Naive thymus-derived CD4-positive, alpha-beta T cell (primary cell): ENCODE results near the gene SELENOO. TPM values are rescaled to one million over a fixed set of nuclear protein-coding genes. Genes with fewer than 3 reads are reported as not detected.

Experiments used
- ATAC-seq: fragments of 150-1000 bp; cut with Tn5 transposase; 2 replicates; pipeline ENCODE4 v1.10.0; 2021; ENCODE audit warnings: mild to moderate bottlenecking, moderate library complexity
- CTCF ChIA-PET: fragments of 350-600 bp; sonication (Branson Sonifier 250); formaldehyde crosslinking; loops from one replicate; lab custom pipeline; 2021; ENCODE audit warnings: antibody characterized with exemption; lab: Charles Lee
- POLR2A ChIA-PET: fragments of 350-600 bp; sonication (Branson Sonifier 250); formaldehyde crosslinking; loops from one replicate; lab custom pipeline; 2021; ENCODE audit warnings: antibody characterized with exemption, inconsistent platforms; lab: Charles Lee
- DNase-seq, 9 donors: peaks; one replicate each; pipeline versions ENCODE4 v3.0.0 to v3.0.0-alpha.2; 2020 to 2022; ENCODE audit warnings: mixed read lengths in 1 of 9
- H3K27ac ChIP-seq: one replicate; pipeline ENCODE4 v1.7.0; 2013; ENCODE audit warnings: mild to moderate bottlenecking, low read depth, low read length, moderate library complexity
- H3K27me3 ChIP-seq, 2 donors: one replicate each; pipeline ENCODE4 v1.7.0; 2013; ENCODE audit warnings: low read length in 2 of 2, mild to moderate bottlenecking in 2 of 2, moderate library complexity in 2 of 2; ENCODE audit not compliant: control insufficient read depth in 2 of 2, insufficient read depth in 2 of 2
- H3K36me3 ChIP-seq, 3 experiments: 1 replicate in 2 of 3; 2 replicates in 1 of 3; pipeline ENCODE4 v1.7.0; 2013; ENCODE audit warnings: low read length in 3 of 3, mild to moderate bottlenecking in 3 of 3, moderate library complexity in 1 of 3; ENCODE audit not compliant: insufficient read depth in 3 of 3, control insufficient read depth in 2 of 3
- H3K4me1 ChIP-seq, 2 donors: one replicate each; pipeline ENCODE4 v1.7.0; 2013; ENCODE audit warnings: low read length in 2 of 2, mild to moderate bottlenecking in 2 of 2, moderate library complexity in 1 of 2; ENCODE audit not compliant: control insufficient read depth in 2 of 2, insufficient read depth in 2 of 2
- H3K4me3 ChIP-seq: 2 replicates; pipeline ENCODE4 v1.7.0; 2013; ENCODE audit warnings: mild to moderate bottlenecking, low read length
- H3K9me3 ChIP-seq, 3 experiments: 1 replicate in 2 of 3; 2 replicates in 1 of 3; pipeline ENCODE4 v1.7.0; 2013; ENCODE audit warnings: low read length in 3 of 3; ENCODE audit not compliant: control insufficient read depth in 2 of 3
- H3K27ac Mint-ChIP-seq, 9 donors: one replicate each; pipeline ENCODE4 v1.8.0; 2020 to 2022; ENCODE audit warnings: mixed read lengths in 9 of 9, mild to moderate bottlenecking in 8 of 9, moderate library complexity in 5 of 9, inconsistent platforms in 2 of 9
- H3K27me3 Mint-ChIP-seq, 5 donors: one replicate each; pipeline ENCODE4 v1.8.0; 2021 to 2022; ENCODE audit warnings: mixed read lengths in 5 of 5, mild to moderate bottlenecking in 1 of 5
- H3K36me3 Mint-ChIP-seq, 5 donors: one replicate each; pipeline ENCODE4 v1.8.0; 2020 to 2022; ENCODE audit warnings: mixed read lengths in 5 of 5, mild to moderate bottlenecking in 3 of 5, inconsistent platforms in 1 of 5
- H3K4me1 Mint-ChIP-seq, 7 donors: one replicate each; pipeline ENCODE4 v1.8.0; 2020 to 2022; ENCODE audit warnings: mixed read lengths in 7 of 7, mild to moderate bottlenecking in 3 of 7, inconsistent platforms in 1 of 7
- H3K4me3 Mint-ChIP-seq, 10 donors: one replicate each; pipeline ENCODE4 v1.8.0; 2020 to 2022; ENCODE audit warnings: mild to moderate bottlenecking in 10 of 10, mixed read lengths in 10 of 10, moderate library complexity in 6 of 10, inconsistent platforms in 2 of 10
- H3K9me3 Mint-ChIP-seq, 11 donors: one replicate each; pipeline ENCODE4 v1.8.0; 2020 to 2022; ENCODE audit warnings: mixed read lengths in 11 of 11, mild to moderate bottlenecking in 4 of 11, inconsistent platforms in 1 of 11, moderate library complexity in 1 of 11
- intact Hi-C, 2 donors: fragments of 100-400 bp; cut with micrococcal nuclease; formaldehyde crosslinking; loops; one replicate each; pipeline ENCODE4 v1.15.1; 2023
- polyA plus RNA-seq, 2 donors: library from polyadenylated mRNA; unstranded; fragments of 300-500 nt; fragmentation: Illumina TruSeq; gene quantifications; one replicate each; pipeline ENCODE4 v1.2.3, GENCODE V29; 2021
- total RNA-seq, 6 experiments: library from RNA in 5 of 6; stranded (reverse) in 5 of 6; gene quantifications; 1 replicate in 5 of 6; 2 replicates in 1 of 6; pipeline ENCODE4 v1.2.3 and lab custom pipeline; 2021 to 2026

Gene SELENOO
- total and polyA plus RNA-seq, 7 experiments from 2014 or later, result 3.4 to 36.6 (median 30.6) TPM

- CTCF ChIA-PET, result interaction anchor here (1.1 to 3.1 kb wide), 2 partner anchors 41 to 53 kb away, joined by 3 to 14 read pairs; no protein-coding TSS in a partner anchor
- Histone ChIP-seq H3K9me3 (no peaks in the 10 kb centered on the region), H3K4me3 (peak overlapping the region; percentile 56), H3K4me1 (peaks cover 46 to 52% of the 10 kb centered on the region in 2 donors), H3K27me3 (no peaks in the 10 kb centered on the region), H3K27ac (peak overlapping the region; percentile 98), H3K36me3 (peaks cover 0 to 10% (median under 1%) of the 10 kb centered on the region in 3 experiments)
- peaks cover 25 to 58% (median 39%) of the 10 kb centered on the region in 7 donors for H3K4me1 Mint-ChIP-seq
- H3K9me3 Mint-ChIP-seq, result no peaks in the 10 kb centered on the region
- H3K27ac Mint-ChIP-seq, result peak overlapping the region; percentile 94 to 100 (median 99)
- H3K36me3 Mint-ChIP-seq, result peaks cover 0 to 12% (median 0%) of the 10 kb centered on the region in 5 donors
- intact Hi-C loops, result no loop called here
- POLR2A ChIA-PET, result interaction anchor here (1.1 to 3.3 kb wide), 8 partner anchors 12 to 438 kb away, joined by 3 to 20 read pairs (median 6); partner anchors contain the start of gene ARSA
- H3K27me3 Mint-ChIP-seq, result peaks cover 0 to 4% (median 0%) of the 10 kb centered on the region in 5 donors
- DNase-seq (no peak), ATAC-seq (no peak)
- H3K4me3 Mint-ChIP-seq, result peak overlapping the region; percentile 49 to 96 (median 92)
Measured at GRCh38 chr22:50189184-50189848, 11.5 kb upstream of the SELENOO start.

- Mint-ChIP-seq H3K36me3 (peaks cover 0 to 12% (median 0%) of the 10 kb centered on the region in 5 donors), H3K4me3 (peak overlapping the region; percentile 90 to 96 (median 92)), H3K27me3 (peaks cover 0 to 2% (median 0%) of the 10 kb centered on the region in 5 donors), H3K9me3 (no peaks in the 10 kb centered on the region), H3K27ac (peak overlapping the region; percentile 94 to 100 (median 99)), H3K4me1 (peaks cover 25 to 54% (median 36%) of the 10 kb centered on the region in 7 donors)
- Histone ChIP-seq H3K27me3 (no peaks in the 10 kb centered on the region), H3K36me3 (peaks cover 0 to 15% (median 3%) of the 10 kb centered on the region in 3 experiments), H3K4me1 (peaks cover 46 to 52% of the 10 kb centered on the region in 2 donors), H3K27ac (peak overlapping the region; percentile 98), H3K4me3 (peak overlapping the region; percentile 56), H3K9me3 (no peaks in the 10 kb centered on the region)
- intact Hi-C loops, result loop anchor here (1.0 to 10.0 kb wide), 13 partner anchors 10 to 431 kb away; partner anchors contain the start of genes ALG12 (in 1 of the 2), CRELD2 (in 1 of the 2), NCAPH2 (in 1 of the 2) and PANX2 (in 1 of the 2)
- no peak for DNase-seq
- POLR2A ChIA-PET, result interaction anchor here (1.1 to 3.3 kb wide), 10 partner anchors 10 to 438 kb away, joined by 3 to 20 read pairs (median 6); partner anchors contain the start of gene ARSA
- CTCF ChIA-PET, result interaction anchor here (1.1 to 3.1 kb wide), 2 partner anchors 41 to 53 kb away, joined by 3 to 14 read pairs; no protein-coding TSS in a partner anchor
- no peak for ATAC-seq
Measured at GRCh38 chr22:50189849-50190181, 11.0 kb upstream of the SELENOO start.

DNA sequence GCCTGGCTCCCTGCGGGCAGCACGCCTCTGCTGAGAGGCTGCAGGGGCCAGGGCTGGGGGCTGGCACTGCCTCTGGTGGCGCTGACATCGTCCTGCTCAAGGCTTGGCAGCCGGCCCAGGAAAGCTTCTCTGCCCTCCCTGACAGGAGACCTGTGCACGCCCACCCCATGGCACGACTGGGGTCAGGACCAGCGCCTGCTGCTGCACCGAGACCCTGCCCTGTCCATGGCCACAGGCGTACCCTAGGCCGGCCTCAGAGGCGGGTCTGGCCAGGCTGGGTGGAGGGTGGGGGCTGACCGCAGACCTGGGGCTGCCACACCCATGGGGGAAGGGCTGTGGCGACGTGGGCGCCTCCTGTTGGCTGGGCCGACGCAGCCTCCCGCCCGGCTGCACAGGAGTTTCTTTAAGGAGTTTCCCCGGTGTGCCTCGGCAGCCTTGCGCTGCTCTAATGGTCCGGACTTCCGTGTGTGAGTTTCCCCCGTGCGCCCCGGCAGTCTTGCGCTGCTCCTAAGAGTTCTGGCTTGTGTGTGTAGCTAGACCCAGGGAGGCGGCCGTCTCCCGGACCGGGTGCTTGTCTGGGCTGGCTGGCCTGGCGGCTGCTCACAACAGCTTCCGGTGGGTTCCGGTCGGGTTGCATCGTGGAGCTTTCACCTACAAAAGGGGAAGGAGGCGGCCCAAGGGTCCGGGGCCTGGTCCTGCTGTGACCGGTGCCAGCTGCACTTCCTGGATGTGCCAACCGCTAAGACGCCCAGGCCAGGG lies 10.4 kb upstream of the SELENOO start:
- intact Hi-C loops, result loop anchor here (1.0 to 10.0 kb wide), 13 partner anchors 10 to 430 kb away; partner anchors contain the start of genes ALG12 (in 1 of the 2), CRELD2 (in 1 of the 2), NCAPH2 (in 1 of the 2) and PANX2 (in 1 of the 2)
- H3K36me3 ChIP-seq, result peaks cover 0 to 20% (median 3%) of the 10 kb centered on the region in 3 experiments
- CTCF ChIA-PET, result interaction anchor here (1.0 to 3.1 kb wide), 4 partner anchors 18 to 52 kb away, joined by 3 to 14 read pairs (median 4); no protein-coding TSS in a partner anchor
- Mint-ChIP-seq H3K36me3 (peaks cover 0 to 12% (median 0%) of the 10 kb centered on the region in 5 donors), H3K4me1 (peaks cover 25 to 53% (median 35%) of the 10 kb centered on the region in 7 donors), H3K27ac (peak overlapping the region; percentile 94 to 100 (median 99)), H3K9me3 (no peaks in the 10 kb centered on the region), H3K4me3 (peak overlapping the region; percentile 90 to 96 (median 92)), H3K27me3 (peaks cover 0 to 2% (median 0%) of the 10 kb centered on the region in 5 donors)
- POLR2A ChIA-PET, result interaction anchor here (0.6 to 3.3 kb wide), 18 partner anchors 10 to 437 kb away, joined by 3 to 20 read pairs (median 5); partner anchors contain the start of genes ARSA, HDAC10, LMF2 and NCAPH2
- peak; percentile 66 for ATAC-seq
- H3K4me1 ChIP-seq, result peaks cover 46 to 48% of the 10 kb centered on the region in 2 donors
- no peaks in the 10 kb centered on the region for H3K27me3 ChIP-seq
- no peaks in the 10 kb centered on the region for H3K9me3 ChIP-seq
- H3K27ac ChIP-seq, result peak overlapping the region; percentile 98
- peak; percentile 73 to 88 (median 84) for DNase-seq
- peak overlapping the region; percentile 56 for H3K4me3 ChIP-seq

DNA sequence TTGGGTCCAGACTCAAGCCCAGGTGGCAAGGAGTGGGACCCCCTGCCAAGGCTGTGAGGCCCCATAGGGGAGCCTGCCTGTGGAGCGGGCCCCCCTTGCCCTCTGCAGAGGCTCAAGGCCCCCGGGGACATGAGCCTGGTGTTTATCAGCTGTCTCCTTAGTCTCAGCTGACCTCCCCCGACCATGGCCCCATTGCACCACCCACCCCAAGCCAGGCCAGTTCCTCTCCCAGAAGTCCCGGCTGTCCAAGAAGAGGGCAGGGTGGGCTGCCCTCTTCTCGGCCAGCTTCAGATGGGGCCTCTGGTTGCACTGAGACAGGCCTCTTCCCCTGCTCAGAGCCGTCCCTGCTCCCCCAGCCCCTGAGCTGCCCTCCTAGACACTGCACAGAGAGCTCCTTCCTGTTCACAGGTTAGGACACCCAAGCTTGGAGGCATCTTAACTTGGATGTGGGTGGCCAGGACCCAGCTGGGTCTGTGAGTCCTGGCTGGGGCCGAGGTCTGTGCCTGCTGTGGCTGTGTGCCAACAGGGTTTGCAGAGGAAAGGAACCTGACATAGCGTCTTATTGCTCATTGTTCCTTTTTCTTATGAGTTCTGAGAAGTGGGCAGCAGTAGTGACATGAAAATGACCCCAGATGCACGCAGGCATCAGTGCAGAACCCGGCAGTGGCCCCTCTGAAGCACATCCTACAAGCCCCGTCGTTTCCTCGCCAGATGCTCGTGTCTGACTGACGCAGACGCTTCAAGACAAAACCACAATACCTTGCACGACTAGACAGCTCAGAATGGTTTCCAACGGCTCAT lies 9.7 kb upstream of the SELENOO start:
- peaks cover 25 to 51% (median 33%) of the 10 kb centered on the region in 7 donors for H3K4me1 Mint-ChIP-seq
- H3K9me3 ChIP-seq, result no peaks in the 10 kb centered on the region
- intact Hi-C loops, result loop anchor here (1.0 to 10.0 kb wide), 13 partner anchors 9 to 430 kb away; partner anchors contain the start of genes ALG12 (in 1 of the 2), CRELD2 (in 1 of the 2), NCAPH2 (in 1 of the 2) and PANX2 (in 1 of the 2)
- H3K4me1 ChIP-seq, result peaks cover 46% of the 10 kb centered on the region in 2 donors
- H3K27me3 Mint-ChIP-seq, result no peaks in the 10 kb centered on the region
- H3K27me3 ChIP-seq, result no peaks in the 10 kb centered on the region
- H3K9me3 Mint-ChIP-seq, result no peaks in the 10 kb centered on the region
- ChIA-PET POLR2A (interaction anchor here (0.7 to 3.3 kb wide), 19 partner anchors 9 to 437 kb away, joined by 3 to 20 read pairs (median 5); partner anchors contain the start of genes ARSA, CHKB, HDAC10 and LMF2), CTCF (interaction anchor here (0.6 to 3.1 kb wide), 6 partner anchors 18 to 302 kb away, joined by 3 to 14 read pairs (median 4); no protein-coding TSS in a partner anchor)
- peak; percentile 74 for ATAC-seq
- peaks cover 0 to 12% (median 0%) of the 10 kb centered on the region in 5 donors for H3K36me3 Mint-ChIP-seq
- peak overlapping the region; percentile 98 for H3K27ac ChIP-seq
- DNase-seq, result peak in 7 of 9 donors; percentile 80 to 93 (median 90)
- peak overlapping the region; percentile 94 to 100 (median 99) for H3K27ac Mint-ChIP-seq
- H3K4me3 Mint-ChIP-seq, result peak overlapping the region; percentile 90 to 96 (median 92)
- H3K36me3 ChIP-seq, result peaks cover 0 to 27% (median 3%) of the 10 kb centered on the region in 3 experiments
- H3K4me3 ChIP-seq, result peak overlapping the region; percentile 56

GRCh38 chr22:50192436-50193204 lies 8.2 kb upstream of the SELENOO start:
- Histone ChIP-seq H3K9me3 (no peaks in the 10 kb centered on the region), H3K4me3 (peak overlapping the region; percentile 56), H3K27ac (peak overlapping the region; percentile 98), H3K27me3 (no peaks in the 10 kb centered on the region), H3K4me1 (peaks cover 35 to 37% of the 10 kb centered on the region in 2 donors), H3K36me3 (peaks cover 0 to 41% (median 3%) of the 10 kb centered on the region in 3 experiments)
- H3K4me3 Mint-ChIP-seq, result peak overlapping the region; percentile 90 to 96 (median 92)
- H3K36me3 Mint-ChIP-seq, result peaks cover 0 to 10% (median 0%) of the 10 kb centered on the region in 5 donors
- POLR2A ChIA-PET, result interaction anchor here (0.6 to 3.3 kb wide), 10 partner anchors 9 to 428 kb away, joined by 3 to 20 read pairs (median 4); partner anchors contain the start of genes HDAC10 and PIM3
- CTCF ChIA-PET, result interaction anchor here (0.5 to 3.1 kb wide), 2 partner anchors 44 to 143 kb away, joined by 5 to 14 read pairs; no protein-coding TSS in a partner anchor
- intact Hi-C loops, result loop anchor here in 1 of 2 donors (5.0 to 10.0 kb wide), 5 partner anchors 228 to 340 kb away; partner anchors contain the start of genes ALG12, CRELD2, PIM3 and SCO2
- H3K27ac Mint-ChIP-seq, result peak overlapping the region; percentile 94 to 100 (median 99)
- ATAC-seq (no peak), DNase-seq (peak in 7 of 9 donors; percentile 64 to 79 (median 74))
- H3K9me3 Mint-ChIP-seq, result no peaks in the 10 kb centered on the region
- no peaks in the 10 kb centered on the region for H3K27me3 Mint-ChIP-seq
- peaks cover 23 to 39% (median 25%) of the 10 kb centered on the region in 7 donors for H3K4me1 Mint-ChIP-seq
